ENCODE data around the gene BRCA2. TPM values are rescaled to one million over a fixed set of nuclear protein-coding genes. Genes with fewer than 3 reads are reported as not detected.
A peak's percentile ranks its signal among the peaks of the same experiment; 100 is the strongest.

BRCA2 gene
- total and polyA plus RNA-seq, 2 donors: 1.5 to 11.0 TPM

DNA sequence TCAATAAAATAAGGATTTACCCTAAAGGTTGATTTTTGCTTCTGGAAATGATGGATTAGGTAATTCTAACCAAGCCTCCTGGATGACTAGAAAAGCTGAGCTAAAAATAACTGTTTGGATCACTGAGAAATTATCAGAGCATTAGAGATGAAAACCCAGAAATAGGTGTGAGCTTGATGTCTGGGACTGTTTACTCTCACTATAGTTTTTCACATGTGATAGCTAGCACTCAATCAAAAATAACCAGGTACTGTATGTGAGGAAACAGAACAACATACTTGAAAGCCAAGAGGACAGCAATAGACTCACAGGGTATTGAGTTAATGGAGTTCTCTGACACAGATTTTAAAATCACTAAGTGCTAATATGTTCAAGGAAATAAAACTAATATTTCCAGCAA, 9.7 kb upstream of the BRCA2 start:
- DNase-seq (ENCODE audit: low read depth in 6 of 9, low spot score in 9 of 9): no peak
- Histone ChIP-seq H3K27me3 (ENCODE audit: control insufficient read depth in 2 of 2, insufficient read depth in 1 of 2, low read length in 1 of 2) (no peaks in the 10 kb centered on the region), H3K27ac (ENCODE audit: low read depth in 1 of 2, low read length in 1 of 2) (no peak overlapping the region), H3K4me3 (ENCODE audit: low read length in 2 of 2) (no peak overlapping the region), H3K36me3 (ENCODE audit: control insufficient read depth in 2 of 2, insufficient read depth in 2 of 2, low read length in 1 of 2) (no peaks in the 10 kb centered on the region), H3K9me3 (ENCODE audit: control insufficient read depth in 2 of 2, insufficient read depth in 1 of 2, low read length in 1 of 2) (no peaks in the 10 kb centered on the region), H3K4me1 (ENCODE audit: control insufficient read depth in 2 of 2, insufficient read depth in 2 of 2, low read length in 2 of 2) (peaks cover 5% of the 10 kb centered on the region in 2 donors)

DNA sequence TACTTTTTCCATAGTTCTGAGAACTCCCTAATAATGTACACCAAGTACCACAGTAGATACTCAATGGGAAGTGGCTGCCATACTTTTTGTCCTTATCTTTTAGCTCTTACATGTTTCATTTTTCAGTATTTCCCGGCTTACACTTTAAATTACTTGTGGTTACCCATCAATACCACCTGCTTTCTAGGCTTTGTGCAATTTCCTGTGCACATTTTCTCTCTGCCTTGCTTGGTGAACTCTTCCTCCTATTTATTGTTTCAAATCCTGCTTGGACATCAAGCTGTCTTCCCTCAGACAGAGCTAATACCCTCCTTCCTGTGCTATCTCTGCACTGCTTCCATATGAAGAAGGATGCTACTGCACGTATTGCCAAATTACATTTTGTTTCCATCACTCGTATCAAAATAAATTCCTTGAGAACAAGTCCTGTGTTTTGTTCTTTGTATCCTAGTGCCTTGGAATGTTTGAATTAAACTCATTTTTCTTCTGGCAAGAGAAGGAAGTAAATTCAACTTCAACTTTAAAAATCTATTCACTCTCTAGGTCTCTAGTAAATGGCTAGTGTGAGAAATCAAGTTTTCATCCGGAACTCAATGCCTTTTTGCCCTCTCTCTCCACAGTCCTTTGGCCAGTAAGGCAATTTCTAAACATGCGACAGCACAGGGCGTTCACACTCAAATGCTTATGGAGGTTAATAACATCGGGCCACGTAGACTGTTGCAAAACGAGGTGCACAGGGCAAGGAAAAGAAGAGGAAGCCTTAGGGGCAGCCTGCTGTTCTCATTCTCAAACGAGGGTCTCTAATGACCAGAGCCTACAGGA, 5.8 kb upstream of the BRCA2 start:
- Histone ChIP-seq H3K27ac (ENCODE audit: low read depth in 1 of 2, low read length in 1 of 2) (no peak overlapping the region), H3K9me3 (ENCODE audit: control insufficient read depth in 2 of 2, insufficient read depth in 1 of 2, low read length in 1 of 2) (no peaks in the 10 kb centered on the region), H3K4me3 (ENCODE audit: low read length in 2 of 2) (no peak overlapping the region), H3K27me3 (ENCODE audit: control insufficient read depth in 2 of 2, insufficient read depth in 1 of 2, low read length in 1 of 2) (no peaks in the 10 kb centered on the region), H3K4me1 (ENCODE audit: control insufficient read depth in 2 of 2, insufficient read depth in 2 of 2, low read length in 2 of 2) (peaks cover 5% of the 10 kb centered on the region in 2 donors), H3K36me3 (ENCODE audit: control insufficient read depth in 2 of 2, insufficient read depth in 2 of 2, low read length in 1 of 2) (no peaks in the 10 kb centered on the region)
- WGBS: 57% methylated on average over 10 of the region's 10 CpGs
- DNase-seq (ENCODE audit: low read depth in 6 of 9, low spot score in 9 of 9): peak in 1 of 9 donors; percentile 22

DNA sequence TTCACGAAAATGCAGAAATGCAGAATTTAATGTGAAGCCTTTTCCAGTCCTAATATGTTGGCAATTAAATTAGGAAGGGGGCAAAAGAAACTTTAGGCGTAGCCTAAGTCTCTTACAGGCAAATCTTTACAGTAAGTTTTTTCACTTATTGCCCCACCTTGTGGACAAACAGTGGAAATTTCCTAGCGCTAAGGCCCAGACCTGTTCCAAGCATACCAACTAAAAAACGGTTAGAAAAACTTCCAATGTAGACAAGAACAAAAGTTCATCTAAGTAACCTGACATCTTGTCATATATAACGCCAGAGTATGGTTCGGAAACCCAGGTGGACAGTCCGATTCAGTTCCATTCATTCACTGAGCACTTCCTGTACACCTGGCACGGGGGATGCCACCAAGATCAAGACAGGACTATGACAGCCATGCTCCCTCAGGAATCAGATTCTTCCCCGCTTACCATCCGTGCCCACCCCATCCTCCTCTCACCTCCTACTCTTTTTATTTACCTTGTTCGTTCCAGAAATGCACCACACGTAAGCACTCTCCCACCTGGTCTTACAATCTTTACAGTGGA, 5.1 kb upstream of the BRCA2 start:
- Histone ChIP-seq H3K9me3 (ENCODE audit: control insufficient read depth in 2 of 2, insufficient read depth in 1 of 2, low read length in 1 of 2) (no peaks in the 10 kb centered on the region), H3K27ac (ENCODE audit: low read depth in 1 of 2, low read length in 1 of 2) (no peak overlapping the region), H3K4me1 (ENCODE audit: control insufficient read depth in 2 of 2, insufficient read depth in 2 of 2, low read length in 2 of 2) (peaks cover 7 to 12% of the 10 kb centered on the region in 2 donors), H3K36me3 (ENCODE audit: control insufficient read depth in 2 of 2, insufficient read depth in 2 of 2, low read length in 1 of 2) (no peaks in the 10 kb centered on the region), H3K27me3 (ENCODE audit: control insufficient read depth in 2 of 2, insufficient read depth in 1 of 2, low read length in 1 of 2) (no peaks in the 10 kb centered on the region), H3K4me3 (ENCODE audit: low read length in 2 of 2) (no peak overlapping the region)
- DNase-seq (ENCODE audit: low read depth in 6 of 9, low spot score in 9 of 9): peak in 6 of 9 donors; percentile 19 to 71 (median 46)
- 56% methylated on average over 12 of the region's 12 CpGs for WGBS

DNA sequence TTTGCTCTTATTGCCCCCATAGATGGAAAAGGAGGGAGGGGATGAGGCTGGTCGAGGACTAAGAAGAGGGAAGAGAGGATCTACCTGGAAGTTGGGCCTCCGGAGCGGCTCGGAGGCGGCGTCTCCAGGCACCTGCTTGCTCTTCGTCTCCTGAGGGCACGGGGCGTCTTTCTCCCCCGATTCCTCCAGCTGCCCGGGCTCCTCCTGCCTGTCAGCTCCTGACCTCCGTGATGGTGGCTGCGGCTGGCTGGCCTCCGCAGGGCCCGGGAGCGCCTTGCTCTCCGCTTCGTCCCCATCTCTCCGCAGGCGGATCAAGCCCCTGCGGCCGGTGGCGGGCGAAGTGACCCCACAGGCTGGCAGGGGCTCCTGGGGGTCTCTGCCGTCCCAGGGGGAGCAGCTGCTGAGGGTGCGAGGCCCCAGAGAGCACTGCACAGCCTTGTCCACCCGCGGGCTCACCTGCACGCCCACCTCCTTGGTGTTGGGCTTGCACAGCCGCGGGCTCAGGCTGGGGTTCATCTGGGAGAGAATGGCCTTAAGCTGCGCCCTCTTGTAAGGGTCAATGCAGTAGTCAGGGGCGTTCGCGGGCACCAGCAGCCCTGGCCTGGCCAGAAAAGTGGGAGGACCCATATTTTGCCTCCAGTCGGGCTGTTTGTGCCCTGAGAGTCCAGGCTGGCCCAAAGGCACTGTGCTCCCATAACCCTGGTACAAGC, 4.0 kb upstream of the BRCA2 start:
- Histone ChIP-seq H3K27ac (ENCODE audit: low read depth in 1 of 2, low read length in 1 of 2) (no peak overlapping the region), H3K4me3 (ENCODE audit: low read length in 2 of 2) (no peak overlapping the region), H3K4me1 (ENCODE audit: control insufficient read depth in 2 of 2, insufficient read depth in 2 of 2, low read length in 2 of 2) (peaks cover 7 to 15% of the 10 kb centered on the region in 2 donors), H3K9me3 (ENCODE audit: control insufficient read depth in 2 of 2, insufficient read depth in 1 of 2, low read length in 1 of 2) (no peaks in the 10 kb centered on the region), H3K27me3 (ENCODE audit: control insufficient read depth in 2 of 2, insufficient read depth in 1 of 2, low read length in 1 of 2) (no peaks in the 10 kb centered on the region), H3K36me3 (ENCODE audit: control insufficient read depth in 2 of 2, insufficient read depth in 2 of 2, low read length in 1 of 2) (no peaks in the 10 kb centered on the region)
- DNase-seq (ENCODE audit: low read depth in 6 of 9, low spot score in 9 of 9): no peak
- 94% methylated on average over 36 of the region's 36 CpGs for WGBS

- H3K4me1 ChIP-seq (ENCODE audit: control insufficient read depth in 2 of 2, insufficient read depth in 2 of 2, low read length in 2 of 2): peaks cover 5 to 15% of the 10 kb centered on the region in 2 donors
- no peaks in the 10 kb centered on the region for H3K36me3 ChIP-seq (ENCODE audit: control insufficient read depth in 2 of 2, insufficient read depth in 2 of 2, low read length in 1 of 2)
- peak in 6 of 9 donors; percentile 29 to 75 (median 42) for DNase-seq (ENCODE audit: low read depth in 6 of 9, low spot score in 9 of 9)
- 73% methylated on average over 32 of the region's 32 CpGs for WGBS
- H3K4me3 ChIP-seq (ENCODE audit: low read length in 2 of 2): peak overlapping the region; percentile 68 to 80
- H3K9me3 ChIP-seq (ENCODE audit: control insufficient read depth in 2 of 2, insufficient read depth in 1 of 2, low read length in 1 of 2): no peaks in the 10 kb centered on the region
- no peaks in the 10 kb centered on the region for H3K27me3 ChIP-seq (ENCODE audit: control insufficient read depth in 2 of 2, insufficient read depth in 1 of 2, low read length in 1 of 2)
- peak overlapping the region; percentile 95 to 97 for H3K27ac ChIP-seq (ENCODE audit: low read depth in 1 of 2, low read length in 1 of 2)
Observed at GRCh38 chr13:32314271-32315237, 754 bp upstream of the BRCA2 start.

DNA sequence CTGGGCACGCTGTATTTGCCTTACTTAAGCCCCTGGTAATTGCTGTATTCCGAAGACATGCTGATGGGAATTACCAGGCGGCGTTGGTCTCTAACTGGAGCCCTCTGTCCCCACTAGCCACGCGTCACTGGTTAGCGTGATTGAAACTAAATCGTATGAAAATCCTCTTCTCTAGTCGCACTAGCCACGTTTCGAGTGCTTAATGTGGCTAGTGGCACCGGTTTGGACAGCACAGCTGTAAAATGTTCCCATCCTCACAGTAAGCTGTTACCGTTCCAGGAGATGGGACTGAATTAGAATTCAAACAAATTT, 676 bp downstream of the BRCA2 start:
- peak overlapping the region; percentile 68 to 80 for H3K4me3 ChIP-seq (ENCODE audit: low read length in 2 of 2)
- peak overlapping the region; percentile 77 to 95 for H3K27ac ChIP-seq (ENCODE audit: low read depth in 1 of 2, low read length in 1 of 2)
- H3K36me3 ChIP-seq (ENCODE audit: control insufficient read depth in 2 of 2, insufficient read depth in 2 of 2, low read length in 1 of 2): peaks cover 0 to 10% of the 10 kb centered on the region in 2 donors
- under 1% methylated on average over 13 of the region's 13 CpGs for WGBS
- H3K27me3 ChIP-seq (ENCODE audit: control insufficient read depth in 2 of 2, insufficient read depth in 1 of 2, low read length in 1 of 2): no peaks in the 10 kb centered on the region
- DNase-seq (ENCODE audit: low read depth in 6 of 9, low spot score in 9 of 9): peak in 1 of 9 donors; percentile 25
- no peaks in the 10 kb centered on the region for H3K9me3 ChIP-seq (ENCODE audit: control insufficient read depth in 2 of 2, insufficient read depth in 1 of 2, low read length in 1 of 2)
- peaks cover 2 to 10% of the 10 kb centered on the region in 2 donors for H3K4me1 ChIP-seq (ENCODE audit: control insufficient read depth in 2 of 2, insufficient read depth in 2 of 2, low read length in 2 of 2)

- 49% methylated on average over 6 of the region's 6 CpGs for WGBS
- Histone ChIP-seq H3K4me3 (ENCODE audit: low read length in 2 of 2) (peak overlapping the region; percentile 68 to 80), H3K27ac (ENCODE audit: low read depth in 1 of 2, low read length in 1 of 2) (peak overlapping the region in 1 of 2 donors; percentile 95), H3K4me1 (ENCODE audit: control insufficient read depth in 2 of 2, insufficient read depth in 2 of 2, low read length in 2 of 2) (peaks cover 2 to 10% of the 10 kb centered on the region in 2 donors), H3K36me3 (ENCODE audit: control insufficient read depth in 2 of 2, insufficient read depth in 2 of 2, low read length in 1 of 2) (peaks cover 0 to 13% of the 10 kb centered on the region in 2 donors), H3K9me3 (ENCODE audit: control insufficient read depth in 2 of 2, insufficient read depth in 1 of 2, low read length in 1 of 2) (no peaks in the 10 kb centered on the region), H3K27me3 (ENCODE audit: control insufficient read depth in 2 of 2, insufficient read depth in 1 of 2, low read length in 1 of 2) (no peaks in the 10 kb centered on the region)
- peak in 1 of 9 donors; percentile 19 for DNase-seq (ENCODE audit: low read depth in 6 of 9, low spot score in 9 of 9)
Observed at GRCh38 chr13:32316501-32316900, 1.2 kb downstream of the BRCA2 start.

DNA sequence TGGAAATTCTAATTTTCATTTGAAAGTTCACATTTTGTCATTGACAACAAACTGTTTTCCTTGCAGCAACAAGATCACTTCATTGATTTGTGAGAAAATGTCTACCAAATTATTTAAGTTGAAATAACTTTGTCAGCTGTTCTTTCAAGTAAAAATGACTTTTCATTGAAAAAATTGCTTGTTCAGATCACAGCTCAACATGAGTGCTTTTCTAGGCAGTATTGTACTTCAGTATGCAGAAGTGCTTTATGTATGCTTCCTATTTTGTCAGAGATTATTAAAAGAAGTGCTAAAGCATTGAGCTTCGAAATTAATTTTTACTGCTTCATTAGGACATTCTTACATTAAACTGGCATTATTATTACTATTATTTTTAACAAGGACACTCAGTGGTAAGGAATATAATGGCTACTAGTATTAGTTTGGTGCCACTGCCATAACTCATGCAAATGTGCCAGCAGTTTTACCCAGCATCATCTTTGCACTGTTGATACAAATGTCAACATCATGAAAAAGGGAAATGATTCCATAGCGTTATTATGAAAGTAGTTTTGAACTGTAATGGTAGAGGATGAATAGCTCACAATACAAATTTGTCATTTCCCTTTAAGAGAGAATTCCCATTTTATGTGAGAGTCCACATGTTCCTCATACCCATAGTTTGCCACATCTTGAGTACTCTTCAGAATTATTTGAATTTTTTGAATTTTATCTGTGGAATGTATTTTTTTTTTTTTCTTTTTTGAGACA, 2.6 kb downstream of the BRCA2 start:
- H3K27ac ChIP-seq (ENCODE audit: low read depth in 1 of 2, low read length in 1 of 2): no peak overlapping the region
- H3K27me3 ChIP-seq (ENCODE audit: control insufficient read depth in 2 of 2, insufficient read depth in 1 of 2, low read length in 1 of 2): no peaks in the 10 kb centered on the region
- WGBS: 95% methylated on average over 2 of the region's 2 CpGs
- H3K9me3 ChIP-seq (ENCODE audit: control insufficient read depth in 2 of 2, insufficient read depth in 1 of 2, low read length in 1 of 2): no peaks in the 10 kb centered on the region
- H3K4me1 ChIP-seq (ENCODE audit: control insufficient read depth in 2 of 2, insufficient read depth in 2 of 2, low read length in 2 of 2): peaks cover 2 to 10% of the 10 kb centered on the region in 2 donors
- peaks cover 0 to 22% of the 10 kb centered on the region in 2 donors for H3K36me3 ChIP-seq (ENCODE audit: control insufficient read depth in 2 of 2, insufficient read depth in 2 of 2, low read length in 1 of 2)
- no peak for DNase-seq (ENCODE audit: low read depth in 6 of 9, low spot score in 9 of 9)
- H3K4me3 ChIP-seq (ENCODE audit: low read length in 2 of 2): no peak overlapping the region

All from thymus (tissue), 11 donors.